K562 (cell line): ENCODE data around the gene ARHGDIB. TPM values are rescaled to one million over a fixed set of nuclear protein-coding genes. Genes with fewer than 3 reads are reported as not detected.

ENCODE experiments used
- ATAC-seq: fragments of 200-7000 bp; cut with Tn5 transposase; 3 replicates; pipeline ENCODE4 v1.9.1; 2020; ENCODE audit warnings: moderate library complexity
- BruUV-seq: library from RNA; stranded (reverse); fragments of 400-500 nt; replicated peaks from 2 replicates; lab custom pipeline; 2021; lab: Mats Ljungman, UMichigan
- CTCF ChIA-PET: fragments of 300-600 bp; formaldehyde crosslinking; extraction: SDS; loops from one replicate; lab custom pipeline; 2021; ENCODE audit warnings: low intra/inter-chr PET ratio; lab: Yijun Ruan, JAX
- POLR2A ChIA-PET: fragments of 300-600, 350-650 bp; sonication (Branson Sonifier 250); formaldehyde crosslinking; extraction: SDS; loops from one replicate; lab custom pipeline; 2021; ENCODE audit warnings: antibody characterized with exemption, inconsistent platforms; lab: Yijun Ruan, JAX
- DNase-seq, 4 experiments: peaks; one replicate each; pipeline versions ENCODE4 v3.0.0 to v3.0.0-alpha.2; 2011 to 2018; ENCODE audit warnings: low spot score in 3 of 4, mixed read lengths in 3 of 4; ENCODE audit errors: extremely low read depth in 1 of 4
- FAIRE-seq: peaks from 2 replicates; lab custom pipeline; 2011; peaks lifted over from hg19 to GRCh38; lab: Jason Lieb, UNC
- H2AFZ ChIP-seq: 2 replicates; pipeline ENCODE4 v1.6.0; 2011; ENCODE audit warnings: low read depth, low read length, control low read depth, inconsistent platforms
- H3K27ac ChIP-seq: fragments of 200-600 bp; 3 replicates; pipeline ENCODE4 v1.8.0; 2011; ENCODE audit warnings: low read depth, mild to moderate bottlenecking, control low read depth, inconsistent platforms, low read length, moderate library complexity, mixed read lengths; ENCODE audit errors: extremely low read depth
- H3K27me3 ChIP-seq, 2 experiments: fragments of 300-600 bp in 1 of 2; 2 replicates in 1 of 2; 3 replicates in 1 of 2; pipeline versions ENCODE4 v1.6.0 to v1.8.0; 2011; ENCODE audit warnings: inconsistent platforms in 2 of 2, low read length in 2 of 2, mild to moderate bottlenecking in 1 of 2, mixed read lengths in 1 of 2, moderate library complexity in 1 of 2; ENCODE audit not compliant: control insufficient read depth in 2 of 2, insufficient read depth in 2 of 2
- H3K36me3 ChIP-seq: fragments of 300-600 bp; 3 replicates; pipeline ENCODE4 v1.8.0; 2011; ENCODE audit warnings: mild to moderate bottlenecking, low read length, inconsistent platforms; ENCODE audit not compliant: control insufficient read depth, insufficient read depth
- H3K4me1 ChIP-seq, 2 experiments: fragments of 200-600 bp in 1 of 2; replicated peaks in 1 of 2; 2 replicates in 1 of 2; 3 replicates in 1 of 2; pipeline versions ENCODE4 v1.5.1 to v1.8.0; 2011; ENCODE audit warnings: inconsistent platforms in 2 of 2, low read length in 2 of 2, mild to moderate bottlenecking in 1 of 2, mixed read lengths in 1 of 2, moderate library complexity in 1 of 2; ENCODE audit not compliant: control insufficient read depth in 2 of 2, insufficient read depth in 2 of 2
- H3K4me2 ChIP-seq: 2 replicates; pipeline ENCODE4 v1.6.1; 2011; ENCODE audit warnings: low read length, control low read depth, inconsistent platforms, mixed read lengths; ENCODE audit not compliant: insufficient read depth
- H3K4me3 ChIP-seq: fragments of 200-600 bp; sonication (generic), shearing (Covaris generic); 2 replicates; pipeline ENCODE4 v1.5.1; 2016; ENCODE audit warnings: control low read depth, inconsistent platforms
- H3K79me2 ChIP-seq: fragments of 200-600 bp; 3 replicates; pipeline ENCODE4 v1.8.0; 2011; ENCODE audit warnings: low read length, inconsistent platforms; ENCODE audit not compliant: control insufficient read depth, insufficient read depth
- H3K9ac ChIP-seq, 2 experiments: 2 replicates each; pipeline versions ENCODE4 v1.6.0 to v1.6.1; 2011; ENCODE audit warnings: low read depth in 2 of 2, low read length in 2 of 2, control low read depth in 1 of 2, inconsistent platforms in 1 of 2, mild to moderate bottlenecking in 1 of 2, mixed read lengths in 1 of 2; ENCODE audit not compliant: insufficient read depth in 1 of 2
- H3K9me1 ChIP-seq: one replicate; pipeline ENCODE4 v1.6.0; 2011; ENCODE audit warnings: inconsistent platforms, mild to moderate bottlenecking, low read length, moderate library complexity; ENCODE audit not compliant: control insufficient read depth, insufficient read depth
- H3K9me3 ChIP-seq: replicated peaks from 2 replicates; pipeline ENCODE4 v1.5.1; 2011; ENCODE audit warnings: low read depth, low read length, inconsistent platforms; ENCODE audit not compliant: control insufficient read depth, insufficient read depth
- H4K20me1 ChIP-seq: replicated peaks from 2 replicates; pipeline ENCODE4 v1.6.1; 2011; ENCODE audit warnings: low read length, inconsistent platforms, mixed read lengths; ENCODE audit not compliant: control insufficient read depth, insufficient read depth
- ESRRA ChIP-seq: fragments of 450-650 bp; IDR thresholded peaks from 2 replicates; pipeline ENCODE4 v1.6.1; 2014; ENCODE audit warnings: low read depth, mild to moderate bottlenecking, moderate library complexity, borderline replicate concordance
- HLTF ChIP-seq: fragments of 450-650 bp; IDR thresholded peaks from 2 replicates; pipeline ENCODE4 v1.6.1; 2016
- NONO ChIP-seq, 2 experiments: fragments of 200-400 bp in 1 of 2; fragments of 450-650 bp in 1 of 2; formaldehyde crosslinking in 1 of 2; IDR thresholded peaks; 2 replicates each; pipeline ENCODE4 v1.6.1; 2017; ENCODE audit warnings: low read depth in 2 of 2, mild to moderate bottlenecking in 2 of 2, moderate library complexity in 2 of 2, low read length in 1 of 2
- PML ChIP-seq: IDR thresholded peaks from 2 replicates; pipeline ENCODE4 v1.6.1; 2012; ENCODE audit warnings: low read length, inconsistent platforms
- RAD21 ChIP-seq, 2 experiments: fragments of 250-450 bp in 1 of 2; fragments of 450-650 bp in 1 of 2; sonication (Bioruptor Pico) in 1 of 2; formaldehyde crosslinking in 1 of 2; IDR thresholded peaks in 1 of 2; conservative IDR thresholded peaks in 1 of 2; 2 replicates each; pipeline versions ENCODE4 v1.4.0 to v1.8.0; 2020 to 2022; ENCODE audit warnings: mild to moderate bottlenecking in 2 of 2, moderate library complexity in 1 of 2
- SMARCE1 ChIP-seq: fragments of 450-650 bp; IDR thresholded peaks from 2 replicates; pipeline ENCODE4 v1.7.1; 2016; ENCODE audit warnings: mild to moderate bottlenecking
- TCFL5 ChIP-seq: fragments of 250-450 bp; sonication (Bioruptor Pico); conservative IDR thresholded peaks from 2 replicates; pipeline ENCODE4 v1.6.1; 2021; ENCODE audit warnings: mild to moderate bottlenecking, moderate library complexity, matching md5 sums
- ZNF121 ChIP-seq: sonication (generic); formaldehyde crosslinking; conservative IDR thresholded peaks from 2 replicates; pipeline ENCODE4 v1.8.0; 2022; ENCODE audit warnings: missing genetic modification reagents
- ZNF217 ChIP-seq: sonication (generic); formaldehyde crosslinking; IDR thresholded peaks from 2 replicates; pipeline ENCODE4 v1.8.0; 2022; ENCODE audit warnings: mild to moderate bottlenecking, missing genetic modification reagents
- ZSCAN32 ChIP-seq: fragments of 450-650 bp; formaldehyde crosslinking; IDR thresholded peaks from 2 replicates; pipeline ENCODE4 v1.4.0; 2020; ENCODE audit warnings: mild to moderate bottlenecking, moderate library complexity
- WGBS: fragments of 100-300 bp; shearing (Covaris generic); methylation state at CpG from one replicate; pipeline ENCODE4 v1.1.6; 2016; ENCODE audit warnings: low coverage, mixed read lengths; ENCODE audit not compliant: insufficient coverage; ENCODE audit errors: missing lambda C conversion rate; 5-methylcytosine and 5-hydroxymethylcytosine counted together
- in situ Hi-C: fragments of 300-500 bp; cut with MboI; formaldehyde crosslinking; loops from 4 replicates; pipeline ENCODE4 v1.15.0; 2018; ENCODE audit warnings: inconsistent platforms, mixed read lengths
- intact Hi-C: fragments of 100-400 bp; cut with micrococcal nuclease; formaldehyde crosslinking; loops from 2 replicates; pipeline ENCODE4 v1.14.2; 2022
- polyA plus RNA-seq, 8 experiments: library from polyadenylated mRNA; depleted of rRNA in 4 of 8; stranded (reverse) in 5 of 8; unstranded in 3 of 8; fragments of >200 nt; fragmentation: Nextera tagmentation in 2 of 8; fragmentation: Illumina TruSeq in 1 of 8; extraction: Ambion mirVana in 2 of 8; extraction: Trizol in 1 of 8; gene quantifications; 2 replicates each; pipeline versions ENCODE4 v1.2.1 to v1.2.3, GENCODE V29; 2011 to 2014; ENCODE audit warnings: inconsistent platforms in 1 of 8, missing spikeins in 1 of 8
- total RNA-seq, 7 experiments: library from RNA; depleted of rRNA in 6 of 7; stranded (reverse); fragments of >200 nt in 6 of 7; fragmentation: Illumina TruSeq in 2 of 7; extraction: Trizol in 2 of 7; gene quantifications; 2 replicates each; pipeline versions ENCODE4 v1.2.1 to v1.2.3, GENCODE V29; 2011 to 2021; ENCODE audit warnings: low replicate concordance in 1 of 7
- TF ChIP-seq, protein P1 (sequence below): IDR thresholded peaks from 2 replicates; pipeline ENCODE4 v1.6.1; 2014; ENCODE audit warnings: antibody characterized with exemption

Gene ARHGDIB
- total and polyA plus RNA-seq, 9 of the 15 experiments (the other 6 are each of a cell fraction or from before 2014, with no cell fraction given) = 9.5 to 204 (median 116) TPM

DNA sequence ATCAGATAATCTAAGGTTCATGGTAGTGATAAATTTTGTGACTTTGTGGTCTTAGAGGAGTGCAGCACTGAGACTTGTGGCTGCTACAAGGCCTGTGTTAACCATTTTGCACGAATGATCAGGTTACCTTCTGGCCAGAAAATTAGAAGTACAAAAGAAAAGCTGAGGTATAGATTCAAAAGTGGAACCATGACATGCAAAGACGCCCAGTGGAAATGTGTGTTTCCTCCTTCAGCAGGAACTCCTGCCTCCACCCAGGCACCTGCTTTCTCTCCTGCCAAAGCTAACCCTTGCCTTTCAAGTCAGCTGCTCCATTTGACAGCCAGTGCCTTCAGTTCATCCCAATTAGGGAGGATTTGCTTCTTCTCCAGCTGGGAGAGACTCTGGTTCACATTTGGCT lies 21.6 kb upstream of the ARHGDIB start:
- Histone ChIP-seq H3K4me2 (no peak overlapping the region), H3K9me1 (no peaks in the 10 kb centered on the region), H3K9ac (no peak overlapping the region), H2AFZ (no peak overlapping the region), H3K79me2 (no peaks in the 10 kb centered on the region), H3K27me3 (peaks cover 0 to 10% of the 10 kb centered on the region in 2 experiments; a peak in 1 of 5 replicates), H4K20me1 (no peaks in the 10 kb centered on the region), H3K27ac (no peak overlapping the region), H3K36me3 (no peaks in the 10 kb centered on the region), H3K9me3 (no peaks in the 10 kb centered on the region), H3K4me3 (no peak overlapping the region), H3K4me1 (no peaks in the 10 kb centered on the region)
- BruUV-seq = no TSS peak
- in situ Hi-C loops (no loop called here), intact Hi-C loops (no loop called here)
- POLR2A ChIA-PET = no interaction called here
- 7% methylated on average over 2 of the region's 2 CpGs for WGBS
- ATAC-seq (no peak), DNase-seq (no peak), FAIRE-seq (no peak)
- TF ChIP-seq ZNF217 (CRISPR knock-in tag) (no peak), ZNF121 (no peak), RAD21 (CRISPR knock-in tag; conservative IDR thresholded peaks at IDR 0.05 in 1 of 2, IDR thresholded peaks at IDR 0.05 in 1 of 2) (no peak), SMARCE1 (no peak), TCFL5 (CRISPR knock-in tag) (no peak), ZSCAN32 (CRISPR knock-in tag) (no peak), HLTF (no peak), NONO (IDR thresholded peaks at IDR 0.05; ENCODE audit: low read depth in 2 of 2, low read length in 1 of 2) (no peak), PML (no peak), ESRRA (no peak)
- TF ChIP-seq, protein P1, sequence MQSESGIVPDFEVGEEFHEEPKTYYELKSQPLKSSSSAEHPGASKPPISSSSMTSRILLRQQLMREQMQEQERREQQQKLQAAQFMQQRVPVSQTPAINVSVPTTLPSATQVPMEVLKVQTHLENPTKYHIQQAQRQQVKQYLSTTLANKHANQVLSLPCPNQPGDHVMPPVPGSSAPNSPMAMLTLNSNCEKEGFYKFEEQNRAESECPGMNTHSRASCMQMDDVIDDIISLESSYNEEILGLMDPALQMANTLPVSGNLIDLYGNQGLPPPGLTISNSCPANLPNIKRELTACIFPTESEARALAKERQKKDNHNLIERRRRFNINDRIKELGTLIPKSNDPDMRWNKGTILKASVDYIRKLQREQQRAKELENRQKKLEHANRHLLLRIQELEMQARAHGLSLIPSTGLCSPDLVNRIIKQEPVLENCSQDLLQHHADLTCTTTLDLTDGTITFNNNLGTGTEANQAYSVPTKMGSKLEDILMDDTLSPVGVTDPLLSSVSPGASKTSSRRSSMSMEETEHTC = no peak
- CTCF ChIA-PET = no interaction called here
